Left kidney (tissue), 2 donors: ENCODE results near the gene SUZ12. TPM values are rescaled to one million over a fixed set of nuclear protein-coding genes. Genes with fewer than 3 reads are reported as not detected.
"Not testable (repeated sequence)": the region's sequence is repeated elsewhere in the genome, so short reads cannot be mapped to it uniquely, and the experiment has no call there.

ENCODE experiments used
- DNase-seq: peaks from one replicate; pipeline ENCODE4 v3.0.0-alpha.2; 2013
- polyA plus RNA-seq: library from polyadenylated mRNA; unstranded; fragments of 120-200 nt; gene quantifications from one replicate; pipeline ENCODE4 v1.2.1, GENCODE V29; 2013; ENCODE audit not compliant: insufficient read length

The SUZ12 gene
- polyA plus RNA-seq, 1 donor = 55.7 TPM

- DNase-seq = not testable (repeated sequence)
These were observed 97.0 kb downstream of the SUZ12 start for GRCh38 chr17:32033812-32034211.

DNA sequence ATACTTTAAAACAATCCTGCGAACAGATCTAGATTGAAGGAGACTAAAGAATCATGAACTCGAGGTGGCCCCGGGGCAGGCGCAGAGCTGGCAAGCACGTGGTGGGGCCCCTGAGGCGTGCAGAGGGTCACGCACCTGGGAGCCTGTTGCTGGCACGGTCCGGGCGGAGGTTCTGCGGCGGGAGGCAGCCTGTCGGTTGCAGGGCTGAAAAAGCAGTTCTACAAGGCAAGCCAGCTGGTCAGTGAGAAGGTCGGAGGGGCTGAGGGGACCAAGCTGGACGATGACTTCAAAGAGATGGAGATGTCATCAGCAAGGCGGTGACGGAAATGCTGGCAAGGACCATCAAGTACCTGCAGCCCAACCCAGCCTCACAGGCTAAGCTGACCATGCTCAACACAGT is 103.4 kb downstream of the SUZ12 start:
- DNase-seq = not testable (repeated sequence)

DNA sequence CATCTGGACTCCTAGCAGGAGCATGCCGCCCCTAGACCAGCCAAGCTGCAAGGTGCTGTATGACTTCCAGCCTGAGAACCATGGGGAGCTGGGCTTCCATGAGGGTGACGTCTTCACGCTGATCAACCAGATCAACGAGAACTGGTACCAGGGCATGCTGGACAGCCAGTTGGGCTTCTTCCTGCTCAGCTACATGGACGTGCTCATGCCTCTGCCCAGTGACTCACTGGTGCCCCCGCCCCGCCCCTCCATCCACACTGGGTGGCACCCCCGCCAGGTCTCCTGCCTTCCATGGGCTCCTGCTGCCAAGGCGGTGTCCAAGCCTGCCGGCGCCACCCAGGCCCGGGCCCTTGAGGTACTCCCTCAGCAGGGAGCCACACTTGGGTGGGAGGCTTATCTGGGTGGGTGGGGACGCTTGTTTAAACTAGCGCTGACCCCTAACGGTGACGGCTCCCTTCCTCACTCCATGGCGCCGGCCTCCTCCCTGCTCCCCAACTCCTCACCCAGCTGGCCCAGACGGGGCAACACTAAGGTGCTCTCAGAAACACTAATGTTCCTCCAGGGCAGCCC is 104.6 kb downstream of the SUZ12 start:
- not testable (repeated sequence) for DNase-seq

DNA sequence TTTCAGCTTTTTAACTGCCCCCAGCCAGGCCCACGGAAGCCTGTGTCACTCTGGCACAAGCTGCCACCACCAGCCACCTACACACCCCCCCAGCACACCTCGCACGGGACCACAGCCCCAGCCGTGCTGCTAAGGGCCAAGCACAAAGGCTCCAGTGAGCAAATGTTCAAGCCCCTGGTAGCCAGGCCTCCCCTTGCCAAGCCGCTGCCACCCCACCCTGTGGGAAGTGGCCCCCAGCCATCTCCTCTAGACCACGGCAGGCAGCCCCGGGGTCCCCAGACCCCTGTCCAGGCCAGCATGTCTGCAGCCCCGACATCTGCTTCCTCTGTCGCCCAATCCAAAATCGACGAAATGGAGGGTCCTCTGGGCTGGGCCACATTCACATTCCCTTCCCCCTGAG is 105.5 kb downstream of the SUZ12 start:
- not testable (repeated sequence) for DNase-seq

- not testable (repeated sequence) for DNase-seq
These were observed 108.8 kb downstream of the SUZ12 start for GRCh38 chr17:32045611-32046010.

DNA sequence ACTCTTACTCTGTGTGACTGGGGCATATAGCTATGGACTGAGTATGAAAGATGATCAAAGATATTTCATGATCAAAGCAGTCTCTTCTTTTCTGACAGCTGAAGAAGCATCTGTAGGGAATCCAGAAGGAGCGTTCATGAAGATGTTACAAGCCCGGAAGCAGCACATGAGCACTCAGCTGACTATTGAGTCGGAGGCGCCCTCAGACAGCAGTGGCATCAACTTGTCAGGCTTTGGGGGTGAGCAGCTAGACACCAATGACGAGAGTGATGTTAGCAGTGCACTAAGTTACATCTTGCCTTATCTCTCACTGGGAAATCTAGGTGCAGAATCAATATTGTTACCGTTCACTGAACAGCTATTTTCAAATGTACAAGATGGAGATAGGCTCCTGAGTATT is 110.9 kb downstream of the SUZ12 start:
- DNase-seq = not testable (repeated sequence)

Other genes with a start within 250 kb of the SUZ12 start
- 42.7 TPM for gene COPRS, start 77.8 kb upstream of the SUZ12 start, polyA plus RNA-seq
- 98.9 TPM for gene UTP6, start 35.3 kb upstream of the SUZ12 start, polyA plus RNA-seq
- 33.0 TPM for gene LRRC37B, start 70.4 kb downstream of the SUZ12 start, polyA plus RNA-seq
- gene RHOT1, start 205.5 kb downstream of the SUZ12 start, polyA plus RNA-seq = 61.7 TPM